ENCODE measurements around the gene ZNF595. TPM values are rescaled to one million over a fixed set of nuclear protein-coding genes. Genes with fewer than 3 reads are reported as not detected.
"Not testable (repeated sequence)": the region's sequence is repeated elsewhere in the genome, so short reads cannot be mapped to it uniquely, and the experiment has no call there.

Gene ZNF595
- total RNA-seq (2014; rRNA removed; shearing (Covaris generic)): 28.2 and 29.0 TPM in 2 replicates
- 45.5 and 47.3 TPM in 2 replicates for polyA plus RNA-seq (2015; cell fraction: cytosol; rRNA removed)
- polyA plus RNA-seq (2015; cell fraction: nucleus; rRNA removed): 63.1 and 76.8 TPM in 2 replicates

DNA sequence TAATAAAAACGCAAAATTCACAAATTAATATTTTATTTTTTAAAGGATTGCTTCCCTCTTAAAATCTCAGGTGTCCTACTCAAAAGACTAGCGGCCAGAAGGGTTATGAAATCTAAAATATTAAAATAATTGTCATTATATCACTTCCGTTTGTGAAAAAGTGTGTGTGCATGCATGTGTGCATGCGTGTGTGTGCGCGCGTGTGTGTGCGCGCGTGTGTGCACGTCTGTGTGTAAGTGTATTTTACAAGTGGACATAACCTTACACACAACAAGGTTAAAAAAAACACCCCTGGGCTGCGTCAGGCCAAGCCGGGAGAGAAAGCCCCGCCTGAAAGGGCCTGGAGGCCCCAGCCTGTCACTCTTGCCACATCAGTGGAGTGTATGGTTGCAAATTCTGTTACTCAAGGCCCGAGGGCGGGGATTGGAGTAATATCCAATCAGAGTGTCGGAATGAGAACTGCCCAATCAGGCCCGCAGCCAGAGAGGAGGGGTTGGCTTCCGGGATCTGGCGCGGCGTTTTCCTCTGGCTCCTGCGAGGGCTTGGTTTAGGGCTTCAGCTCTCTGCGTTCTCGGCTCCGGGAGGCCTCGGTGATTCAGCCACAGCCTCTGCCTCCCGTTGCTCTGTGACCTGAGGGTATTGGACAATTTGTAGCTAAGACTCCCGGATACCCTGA lies at the start of gene ZNF595:
Gene ZNF595, plus strand, starts transcription at position 518 of the 676 bp plus-strand sequence. CDS start 168 bp downstream, outside the sequence.
- DNase-seq (ENCODE audit: low read depth, low spot score); in situ Hi-C loops (cut with HindIII; ENCODE audit: low pct_unique_long_range_greater_than_20kb, low sequenced_read_pairs): not testable (repeated sequence)

DNA sequence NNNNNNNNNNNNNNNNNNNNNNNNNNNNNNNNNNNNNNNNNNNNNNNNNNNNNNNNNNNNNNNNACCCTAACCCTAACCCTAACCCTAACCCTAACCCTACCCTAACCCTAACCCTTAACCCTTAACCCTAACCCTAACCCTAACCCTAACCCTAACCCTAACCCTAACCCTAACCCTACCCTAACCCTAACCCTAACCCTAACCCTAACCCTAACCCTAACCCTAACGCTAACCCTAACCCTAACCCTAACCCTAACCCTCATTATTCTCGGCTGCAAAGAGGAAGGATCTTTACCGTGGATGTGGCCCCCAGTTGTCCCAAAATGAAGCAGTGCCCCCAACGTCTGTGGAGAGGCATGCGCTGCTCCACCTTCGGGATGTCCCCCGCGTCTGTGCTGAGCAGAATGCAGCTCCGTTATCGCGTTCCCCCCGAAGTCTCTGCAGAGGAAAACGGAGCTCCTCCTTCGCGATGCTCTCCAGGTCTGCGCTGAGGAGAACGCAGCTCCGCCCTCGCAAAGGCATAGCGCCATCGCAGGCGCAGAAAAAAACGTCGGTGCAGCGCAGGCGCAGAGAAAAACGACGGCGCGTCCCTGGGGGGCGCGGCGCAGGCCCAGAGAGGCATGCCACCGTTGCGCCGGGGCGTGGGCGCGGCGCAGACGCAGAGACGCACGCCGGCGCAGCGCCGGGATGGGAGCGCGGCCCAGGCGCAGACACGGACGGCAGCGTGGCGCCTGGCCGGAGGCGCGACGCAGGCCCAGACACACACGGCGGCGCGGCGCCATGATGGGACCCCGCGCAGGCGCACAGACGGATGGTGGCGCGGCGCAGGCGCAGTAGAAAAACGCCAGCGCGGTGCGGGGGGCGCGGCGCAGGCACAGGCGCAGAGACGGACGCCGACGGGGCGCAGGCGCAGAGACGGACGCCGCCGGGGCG lies 42.9 kb upstream of the ZNF595 start:
- in situ Hi-C loops (cut with HindIII; ENCODE audit: low pct_unique_long_range_greater_than_20kb, low sequenced_read_pairs); DNase-seq (ENCODE audit: low read depth, low spot score): not testable (repeated sequence)

DNA sequence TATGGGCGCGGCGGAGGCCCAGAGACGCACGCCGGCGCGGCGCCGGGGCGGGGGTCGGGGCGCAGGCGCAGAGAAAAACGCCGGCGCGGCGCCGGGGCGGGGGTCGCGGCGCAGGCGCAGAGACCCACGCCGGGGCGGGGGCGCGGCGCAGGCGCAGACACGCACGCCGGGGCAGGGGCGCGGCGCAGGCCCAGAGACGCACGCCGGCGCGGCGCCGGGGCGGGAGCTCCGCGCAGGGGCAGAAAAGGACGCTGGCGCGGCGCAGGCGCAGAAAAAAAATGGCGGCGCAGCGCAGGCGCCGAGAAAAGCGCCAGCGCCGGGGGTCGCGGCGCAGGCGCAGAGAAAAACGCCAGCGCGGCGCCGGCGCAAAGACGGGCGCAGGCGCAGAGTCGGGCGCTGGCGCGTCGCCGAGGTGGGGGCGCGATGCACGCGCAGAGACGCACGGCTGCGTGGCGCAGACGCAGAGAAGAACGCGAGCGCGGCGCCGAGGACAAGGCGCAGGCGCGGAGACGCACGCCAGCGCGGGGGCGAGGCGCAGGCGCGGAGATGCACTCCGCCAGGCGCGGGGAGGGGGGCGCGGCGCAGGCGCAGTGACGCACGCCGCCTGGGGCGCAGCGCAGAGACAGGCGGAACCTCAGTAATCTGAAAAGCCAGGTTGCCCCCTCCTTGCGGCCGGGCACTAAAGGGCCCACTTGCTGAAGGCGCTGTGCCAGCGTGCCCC lies 41.9 kb upstream of the ZNF595 start:
- in situ Hi-C loops (cut with HindIII; ENCODE audit: low pct_unique_long_range_greater_than_20kb, low sequenced_read_pairs); DNase-seq (ENCODE audit: low read depth, low spot score): not testable (repeated sequence)

DNA sequence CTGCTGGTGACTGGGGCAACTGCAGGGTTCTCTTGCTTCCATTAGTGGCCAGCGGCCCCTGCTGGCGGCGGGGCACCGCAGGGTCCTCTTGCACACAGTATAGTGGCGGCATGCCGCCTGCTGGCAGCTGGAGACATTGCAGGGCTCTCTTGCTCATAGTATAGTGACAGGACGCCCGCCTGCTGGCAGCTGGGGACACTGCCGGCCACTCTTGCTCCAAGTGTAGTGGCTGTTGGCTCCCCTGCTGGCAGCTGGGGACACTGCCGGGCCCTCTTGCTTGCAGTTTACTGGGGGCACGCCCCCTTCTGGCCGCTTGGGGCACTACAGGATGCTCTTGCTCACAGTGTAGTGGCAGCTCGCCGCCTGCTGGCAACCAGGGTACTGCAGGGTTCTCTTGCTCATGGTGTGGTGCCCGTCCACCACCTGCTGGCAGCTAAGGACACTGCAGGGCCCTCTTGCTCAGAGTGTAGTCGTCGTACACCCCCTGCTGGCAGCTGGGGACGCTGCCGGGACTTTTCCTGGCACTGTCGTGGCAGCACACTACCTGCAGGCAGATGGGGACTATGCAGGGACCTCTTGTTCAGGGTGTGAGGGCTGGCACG lies 41.2 kb upstream of the ZNF595 start:
- in situ Hi-C loops (cut with HindIII; ENCODE audit: low pct_unique_long_range_greater_than_20kb, low sequenced_read_pairs): not testable (repeated sequence)
- DNase-seq (ENCODE audit: low read depth, low spot score): peak; percentile 26

DNA sequence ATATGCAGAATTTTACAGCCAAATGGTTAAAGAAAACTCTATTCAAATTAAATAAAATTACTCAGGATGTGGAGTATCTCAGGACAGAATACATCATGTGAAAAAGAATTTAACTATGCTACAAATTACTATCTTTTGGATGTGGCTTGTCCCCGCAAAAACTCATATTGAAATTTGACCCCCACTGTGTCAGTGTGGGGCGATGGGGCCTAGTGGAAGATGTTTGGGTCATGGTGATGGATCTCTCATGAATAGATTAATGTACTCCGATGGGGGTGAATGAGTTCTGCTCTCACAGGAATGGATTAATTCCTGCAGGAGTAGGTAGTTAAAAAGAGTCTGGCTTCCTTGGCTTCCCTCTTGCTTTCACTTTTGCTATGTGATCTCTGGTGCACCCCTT lies 35.0 kb upstream of the ZNF595 start:
- in situ Hi-C loops (cut with HindIII; ENCODE audit: low pct_unique_long_range_greater_than_20kb, low sequenced_read_pairs): not testable (repeated sequence)

DNA sequence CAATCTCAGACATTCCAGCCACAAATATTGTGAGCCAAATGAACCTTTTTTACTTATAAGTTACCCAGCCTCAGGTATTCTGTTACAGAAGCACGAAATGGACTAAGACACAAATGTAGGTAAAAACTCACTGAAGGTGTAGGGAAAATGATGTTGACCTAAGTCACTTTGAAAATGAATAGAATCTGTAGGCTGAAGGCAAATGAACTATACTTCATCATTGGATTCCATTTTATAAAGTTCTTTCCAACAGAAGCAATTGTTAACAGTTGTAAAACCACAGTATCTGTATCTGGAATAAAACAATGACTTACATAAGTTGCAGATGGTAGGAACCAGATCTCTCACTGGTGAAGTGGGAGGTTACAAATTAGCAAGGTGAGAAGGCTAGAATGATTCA lies 34.5 kb upstream of the ZNF595 start:
- DNase-seq (ENCODE audit: low read depth, low spot score): not testable (repeated sequence)

More for the DNA sequence above, 35.0 kb upstream of the ZNF595 start:
- DNase-seq (ENCODE audit: low read depth, low spot score): not testable (repeated sequence)

DNA sequence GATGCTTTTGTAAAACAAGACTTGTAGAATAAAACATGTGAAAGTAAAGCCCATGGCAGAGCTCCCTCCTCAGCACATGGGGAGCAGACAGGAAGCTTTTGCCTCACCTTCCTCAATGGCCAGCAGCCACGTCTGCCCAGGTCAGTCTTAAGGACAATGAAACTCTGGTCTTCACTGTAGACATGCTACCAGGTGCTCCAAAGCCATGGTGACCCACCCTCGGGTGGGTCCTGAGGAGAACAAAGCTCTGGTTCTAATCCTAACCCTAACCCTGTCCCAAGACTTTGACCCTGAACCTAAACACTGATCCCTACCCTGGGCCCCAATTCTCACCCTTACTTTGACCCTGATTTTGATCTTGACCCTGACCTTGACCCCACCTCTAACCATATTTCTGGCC lies 30.2 kb upstream of the ZNF595 start:
- in situ Hi-C loops (cut with HindIII; ENCODE audit: low pct_unique_long_range_greater_than_20kb, low sequenced_read_pairs); DNase-seq (ENCODE audit: low read depth, low spot score): not testable (repeated sequence)

More for the DNA sequence above, 34.5 kb upstream of the ZNF595 start:
- in situ Hi-C loops (cut with HindIII; ENCODE audit: low pct_unique_long_range_greater_than_20kb, low sequenced_read_pairs): not testable (repeated sequence)

DNA sequence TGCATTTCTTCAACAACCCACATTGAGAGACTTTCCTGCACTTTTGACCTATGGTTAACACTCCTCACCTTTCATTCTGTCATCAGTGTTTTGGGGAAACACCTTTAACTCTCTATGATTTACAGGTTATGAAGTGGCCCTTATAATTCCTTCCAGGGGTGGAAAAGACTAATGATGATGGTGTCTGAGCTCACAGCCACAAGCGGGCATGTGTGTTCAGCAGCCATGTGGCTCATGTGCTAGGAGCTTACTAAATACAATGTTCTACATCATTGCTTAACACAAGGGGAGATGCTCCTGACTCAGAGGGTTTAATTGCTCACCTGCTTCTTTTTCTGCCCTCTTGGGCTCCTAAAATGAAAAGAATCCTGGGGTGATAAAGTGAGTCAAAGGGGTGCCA lies 28.8 kb upstream of the ZNF595 start:
- in situ Hi-C loops (cut with HindIII; ENCODE audit: low pct_unique_long_range_greater_than_20kb, low sequenced_read_pairs); DNase-seq (ENCODE audit: low read depth, low spot score): not testable (repeated sequence)

DNA sequence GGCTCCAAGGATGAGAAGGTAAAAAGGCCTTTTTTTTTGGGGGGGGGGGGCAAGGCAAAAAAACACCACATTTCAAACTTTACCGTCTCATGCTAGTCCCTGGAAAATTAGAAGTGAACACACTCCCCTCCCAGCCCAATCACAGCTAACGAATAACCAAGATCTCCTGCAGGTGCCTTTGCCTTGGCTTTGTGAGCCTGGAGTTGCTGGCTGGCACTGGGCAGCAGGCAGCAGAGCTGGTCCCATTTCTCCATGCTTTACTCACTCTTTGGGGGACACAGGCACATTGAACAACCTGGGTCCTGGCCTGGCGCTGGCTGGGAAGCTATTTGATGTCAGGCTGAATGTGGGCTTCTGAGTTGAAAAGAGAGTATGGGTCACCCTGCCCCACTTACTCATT lies 25.6 kb upstream of the ZNF595 start:
- DNase-seq (ENCODE audit: low read depth, low spot score); in situ Hi-C loops (cut with HindIII; ENCODE audit: low pct_unique_long_range_greater_than_20kb, low sequenced_read_pairs): not testable (repeated sequence)

DNA sequence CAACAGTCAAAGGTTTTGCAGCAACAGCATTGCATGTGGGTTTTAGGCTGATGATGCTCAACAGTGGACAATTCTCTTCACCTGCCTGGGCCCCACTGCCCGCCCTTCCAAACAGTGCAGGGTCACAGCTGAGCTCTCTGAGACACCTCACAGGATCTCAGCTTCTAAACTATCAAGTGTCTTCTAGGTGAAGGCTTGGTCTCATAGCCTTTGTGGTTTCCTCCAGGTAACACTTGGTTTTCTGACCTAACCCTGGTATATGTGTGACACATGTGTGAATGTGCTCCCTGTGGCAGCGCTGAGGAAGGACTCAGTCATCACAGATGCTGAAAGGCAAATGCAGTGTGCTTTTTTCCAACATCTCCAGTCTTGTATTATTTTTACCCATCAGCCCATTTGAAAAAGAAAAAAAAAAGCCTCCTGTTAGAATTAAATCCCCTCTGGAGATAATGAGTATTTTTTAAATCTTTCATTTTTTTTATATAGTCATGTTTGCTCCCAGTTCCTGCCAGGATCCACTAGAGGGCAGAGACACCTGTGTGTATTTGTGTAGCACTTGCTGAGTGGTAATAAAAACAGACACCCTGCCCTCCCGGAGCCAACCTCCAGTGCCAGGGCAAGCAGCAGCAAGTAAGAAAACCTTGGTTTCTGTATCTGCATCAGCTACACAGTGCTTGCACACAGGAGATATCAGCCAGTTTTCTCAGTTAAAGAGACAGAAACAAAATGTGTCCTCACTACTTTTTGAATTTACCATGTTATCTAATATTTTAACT lies 24.2 kb upstream of the ZNF595 start:
- in situ Hi-C loops (cut with HindIII; ENCODE audit: low pct_unique_long_range_greater_than_20kb, low sequenced_read_pairs); DNase-seq (ENCODE audit: low read depth, low spot score): not testable (repeated sequence)

DNA sequence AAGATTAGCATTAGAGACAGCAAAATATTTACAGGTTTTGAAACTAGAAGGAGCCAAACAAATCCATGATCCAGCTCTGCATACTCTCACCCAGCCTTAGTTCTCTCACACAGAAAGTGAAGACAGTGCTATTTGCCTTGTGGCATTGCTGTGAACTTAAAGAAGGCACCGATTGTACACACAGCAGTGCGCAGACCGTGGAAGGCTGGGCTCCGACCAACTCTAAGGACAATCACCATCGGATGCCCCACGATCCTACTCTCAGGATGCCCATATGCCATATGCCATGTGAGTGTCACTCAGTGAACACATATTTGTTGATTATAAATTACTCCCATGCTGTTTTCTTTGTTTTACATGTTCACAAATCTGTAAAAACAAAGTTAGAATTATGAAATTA lies 19.8 kb upstream of the ZNF595 start:
- in situ Hi-C loops (cut with HindIII; ENCODE audit: low pct_unique_long_range_greater_than_20kb, low sequenced_read_pairs); DNase-seq (ENCODE audit: low read depth, low spot score): not testable (repeated sequence)

DNA sequence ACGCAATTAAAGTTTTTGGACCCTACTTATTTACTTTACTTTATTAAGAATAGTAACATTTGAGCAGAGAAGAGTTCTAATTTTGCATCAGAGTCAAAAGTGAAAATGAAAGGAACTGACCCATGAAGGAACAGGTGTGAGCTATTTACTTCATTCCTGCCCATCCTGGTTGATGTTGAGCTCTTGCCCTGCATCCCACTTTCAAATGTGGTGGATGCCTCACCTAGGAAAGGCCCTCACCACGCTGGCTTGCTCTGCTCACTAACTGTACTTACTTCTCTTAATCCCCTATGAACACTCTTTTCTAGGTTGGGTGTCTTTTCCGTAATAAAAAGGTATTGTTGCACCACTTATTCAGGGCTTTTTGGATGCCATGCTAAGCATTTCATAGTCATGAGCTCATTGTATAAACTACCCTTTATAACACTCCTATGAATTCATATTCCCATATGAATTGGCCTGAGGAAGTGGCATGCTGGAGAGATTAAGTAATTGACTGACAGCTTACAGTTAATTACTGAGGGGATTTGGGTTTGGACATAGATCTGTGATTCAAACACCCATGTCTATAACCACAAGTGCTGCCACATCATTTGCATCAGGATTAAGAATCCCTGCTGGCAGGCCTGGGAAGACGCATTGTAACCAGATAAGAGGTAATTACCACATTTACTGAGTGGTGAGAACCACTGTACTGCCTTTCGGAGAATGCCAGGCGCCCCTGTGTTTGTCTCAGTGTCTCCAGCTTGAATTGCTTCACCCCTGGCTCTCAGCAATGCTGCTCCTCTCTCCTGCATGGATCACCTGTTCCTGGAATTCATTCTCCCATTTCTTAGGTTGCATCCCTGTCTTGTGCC lies 16.3 kb upstream of the ZNF595 start:
- DNase-seq (ENCODE audit: low read depth, low spot score); in situ Hi-C loops (cut with HindIII; ENCODE audit: low pct_unique_long_range_greater_than_20kb, low sequenced_read_pairs): not testable (repeated sequence)

DNA sequence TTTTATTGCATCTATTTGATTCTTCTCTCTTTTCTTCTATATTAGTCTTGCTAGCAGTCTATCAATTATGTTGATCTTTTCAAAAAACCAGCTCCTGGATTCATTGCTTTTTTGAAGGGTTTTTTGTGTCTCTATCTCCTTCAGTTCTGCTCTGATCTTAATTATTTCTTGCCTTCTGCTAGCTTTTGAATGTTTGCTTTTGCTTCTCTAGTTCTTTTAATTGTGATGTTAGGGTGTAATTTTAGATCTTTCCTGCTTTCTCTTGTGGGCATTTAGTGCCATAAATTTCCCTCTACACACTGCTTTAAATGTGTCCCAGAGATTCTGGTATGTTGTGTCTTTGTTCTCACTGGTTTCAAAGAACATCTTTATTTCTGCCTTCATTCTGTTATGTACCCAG lies 14.9 kb upstream of the ZNF595 start:
- in situ Hi-C loops (cut with HindIII; ENCODE audit: low pct_unique_long_range_greater_than_20kb, low sequenced_read_pairs); DNase-seq (ENCODE audit: low read depth, low spot score): not testable (repeated sequence)

DNA sequence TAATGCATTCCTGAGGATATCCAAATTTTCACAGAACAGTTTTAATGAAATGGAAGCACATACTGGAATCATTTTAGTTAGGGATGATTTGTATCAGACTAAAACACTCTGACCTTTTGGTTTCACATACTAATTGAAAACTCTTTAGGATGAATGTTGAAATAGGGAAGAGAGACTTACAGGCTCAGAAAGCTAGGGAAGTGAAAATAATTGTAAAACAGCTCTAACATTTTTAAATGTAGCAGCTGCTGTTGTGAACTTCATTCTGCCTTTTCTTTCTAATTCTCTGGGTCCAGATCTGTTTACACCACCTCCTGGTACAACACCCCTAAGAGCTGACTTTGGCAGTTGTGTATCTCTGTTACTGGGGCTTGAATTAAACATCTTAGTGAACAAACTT lies 9.7 kb upstream of the ZNF595 start:
- in situ Hi-C loops (cut with HindIII; ENCODE audit: low pct_unique_long_range_greater_than_20kb, low sequenced_read_pairs); DNase-seq (ENCODE audit: low read depth, low spot score): not testable (repeated sequence)

DNA sequence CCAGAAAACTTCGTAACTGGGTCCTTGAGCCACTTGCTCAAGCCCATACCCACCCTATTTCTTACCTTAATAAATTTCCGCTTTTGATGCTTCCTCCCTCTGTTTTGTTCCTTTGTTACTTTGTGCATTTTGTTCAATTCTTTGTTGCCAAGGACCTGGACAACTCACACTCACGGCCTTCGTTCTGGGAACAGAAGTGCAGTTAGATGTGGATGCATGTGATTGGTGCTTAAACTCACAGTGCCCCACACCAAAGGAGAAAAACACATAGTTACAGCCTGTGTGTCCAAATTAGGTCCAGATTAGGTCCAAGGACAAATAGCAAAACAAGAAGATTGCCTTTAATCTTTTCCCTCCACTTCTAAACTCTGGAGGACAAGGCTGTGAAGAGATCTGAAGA lies 1.9 kb upstream of the ZNF595 start:
- in situ Hi-C loops (cut with HindIII; ENCODE audit: low pct_unique_long_range_greater_than_20kb, low sequenced_read_pairs); DNase-seq (ENCODE audit: low read depth, low spot score): not testable (repeated sequence)
